Natural killer cell (primary cell): ENCODE results near the gene GRB2. TPM values are rescaled to one million over a fixed set of nuclear protein-coding genes. Genes with fewer than 3 reads are reported as not detected.
A peak's percentile ranks its signal among the peaks of the same experiment; 100 is the strongest.

Source experiments
- ATAC-seq, 3 donors: fragments of 150-1000 bp in 2 of 3; fragments of 200-7000 bp in 1 of 3; cut with Tn5 transposase; 1 replicate in 1 of 3; 2 replicates in 2 of 3; pipeline ENCODE4 v1.10.0; 2021; ENCODE audit warnings: mild to moderate bottlenecking in 2 of 3, moderate library complexity in 2 of 3
- DNase-seq, 2 donors: peaks; one replicate each; pipeline versions ENCODE4 v3.0.0 to v3.0.0-alpha.2; 2013 to 2021; ENCODE audit warnings: mixed read lengths in 1 of 2
- H3K27ac ChIP-seq: one replicate; pipeline ENCODE4 v1.5.1; 2013; ENCODE audit warnings: mild to moderate bottlenecking, low read length
- H3K27me3 ChIP-seq: one replicate; pipeline ENCODE4 v1.6.1; 2013; ENCODE audit warnings: low read length; ENCODE audit not compliant: control insufficient read depth, insufficient read depth
- H3K36me3 ChIP-seq: one replicate; pipeline ENCODE4 v1.6.1; 2013; ENCODE audit warnings: low read length; ENCODE audit not compliant: control insufficient read depth, insufficient read depth
- H3K4me1 ChIP-seq: one replicate; pipeline ENCODE4 v1.6.1; 2013; ENCODE audit warnings: low read length; ENCODE audit not compliant: control insufficient read depth, insufficient read depth
- H3K4me3 ChIP-seq: one replicate; pipeline ENCODE4 v1.5.1; 2013; ENCODE audit warnings: low read length
- H3K9me3 ChIP-seq: one replicate; pipeline ENCODE4 v1.6.1; 2013; ENCODE audit warnings: low read length; ENCODE audit not compliant: control insufficient read depth, insufficient read depth
- H3K27ac Mint-ChIP-seq, 2 donors: one replicate each; pipeline ENCODE4 v1.8.0; 2022; ENCODE audit warnings: mild to moderate bottlenecking in 2 of 2, mixed read lengths in 2 of 2, moderate library complexity in 1 of 2
- H3K27me3 Mint-ChIP-seq, 2 donors: one replicate each; pipeline ENCODE4 v1.8.0; 2022; ENCODE audit warnings: low read depth in 2 of 2, mixed read lengths in 2 of 2
- H3K36me3 Mint-ChIP-seq: one replicate; pipeline ENCODE4 v1.8.0; 2022; ENCODE audit warnings: mixed read lengths
- H3K4me1 Mint-ChIP-seq, 2 donors: one replicate each; pipeline ENCODE4 v1.8.0; 2022; ENCODE audit warnings: mixed read lengths in 2 of 2
- H3K4me3 Mint-ChIP-seq: one replicate; pipeline ENCODE4 v1.8.0; 2022; ENCODE audit warnings: mild to moderate bottlenecking, moderate library complexity, mixed read lengths
- H3K9me3 Mint-ChIP-seq, 2 donors: one replicate each; pipeline ENCODE4 v1.8.0; 2022; ENCODE audit warnings: mixed read lengths in 2 of 2
- WGBS: methylation state at CpG from one replicate; pipeline ENCODE4 v1.1.7; 2013; ENCODE audit warnings: missing lambda C conversion rate; ENCODE audit not compliant: insufficient coverage; 5-methylcytosine and 5-hydroxymethylcytosine counted together
- intact Hi-C: fragments of 100-400 bp; cut with micrococcal nuclease; formaldehyde crosslinking; loops from one replicate; pipeline ENCODE4 v1.14.2; 2022
- total RNA-seq, 4 donors: library from RNA; stranded (reverse); fragments of 120-200 nt in 1 of 4; gene quantifications; one replicate each; pipeline versions ENCODE4 v1.2.3 to v1.2.4, GENCODE V29; 2013 to 2022
- TF ChIP-seq, protein P1 (sequence below): fragments of 200-600 bp; IDR thresholded peaks from one replicate; pipeline ENCODE4 v1.8.0; 2022; ENCODE audit warnings: antibody characterized with exemption

Gene GRB2
- total RNA-seq, 3 donors from 2014 or later (not counting 1 experiment from before 2014, with no cell fraction given), result 115 to 142 (median 116) TPM

GRCh38 chr17:75361344-75361743 is 44.1 kb downstream of the GRB2 start:
- Mint-ChIP-seq H3K4me1 (peaks cover 78 to 81% of the 10 kb centered on the region in 2 donors), H3K27ac (peak overlapping the region; percentile 72 to 73), H3K9me3 (no peaks in the 10 kb centered on the region), H3K27me3 (no peaks in the 10 kb centered on the region), H3K4me3 (peak overlapping the region; percentile 11), H3K36me3 (no peaks in the 10 kb centered on the region)
- Histone ChIP-seq H3K4me3 (no peak overlapping the region), H3K9me3 (no peaks in the 10 kb centered on the region), H3K36me3 (no peaks in the 10 kb centered on the region), H3K4me1 (peaks cover 8% of the 10 kb centered on the region), H3K27ac (no peak overlapping the region), H3K27me3 (no peaks in the 10 kb centered on the region)
- intact Hi-C loops, result no loop called here
- ATAC-seq (no peak), DNase-seq (no peak)
- TF ChIP-seq, protein P1, sequence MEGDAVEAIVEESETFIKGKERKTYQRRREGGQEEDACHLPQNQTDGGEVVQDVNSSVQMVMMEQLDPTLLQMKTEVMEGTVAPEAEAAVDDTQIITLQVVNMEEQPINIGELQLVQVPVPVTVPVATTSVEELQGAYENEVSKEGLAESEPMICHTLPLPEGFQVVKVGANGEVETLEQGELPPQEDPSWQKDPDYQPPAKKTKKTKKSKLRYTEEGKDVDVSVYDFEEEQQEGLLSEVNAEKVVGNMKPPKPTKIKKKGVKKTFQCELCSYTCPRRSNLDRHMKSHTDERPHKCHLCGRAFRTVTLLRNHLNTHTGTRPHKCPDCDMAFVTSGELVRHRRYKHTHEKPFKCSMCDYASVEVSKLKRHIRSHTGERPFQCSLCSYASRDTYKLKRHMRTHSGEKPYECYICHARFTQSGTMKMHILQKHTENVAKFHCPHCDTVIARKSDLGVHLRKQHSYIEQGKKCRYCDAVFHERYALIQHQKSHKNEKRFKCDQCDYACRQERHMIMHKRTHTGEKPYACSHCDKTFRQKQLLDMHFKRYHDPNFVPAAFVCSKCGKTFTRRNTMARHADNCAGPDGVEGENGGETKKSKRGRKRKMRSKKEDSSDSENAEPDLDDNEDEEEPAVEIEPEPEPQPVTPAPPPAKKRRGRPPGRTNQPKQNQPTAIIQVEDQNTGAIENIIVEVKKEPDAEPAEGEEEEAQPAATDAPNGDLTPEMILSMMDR, result no peak
- WGBS, result no CpG with 5 or more reads among the region's 3 CpGs

GRCh38 chr17:75356260-75356937 is 49.1 kb downstream of the GRB2 start:
- peaks cover 3% of the 10 kb centered on the region for H3K36me3 ChIP-seq
- Mint-ChIP-seq H3K9me3 (no peaks in the 10 kb centered on the region), H3K36me3 (no peaks in the 10 kb centered on the region), H3K4me1 (peaks cover 48 to 59% of the 10 kb centered on the region in 2 donors), H3K4me3 (no peak overlapping the region), H3K27ac (peak overlapping the region in 1 of 2 donors; percentile 1), H3K27me3 (no peaks in the 10 kb centered on the region)
- peaks cover 12% of the 10 kb centered on the region for H3K4me1 ChIP-seq
- H3K4me3 ChIP-seq, result no peak overlapping the region
- intact Hi-C loops, result no loop called here
- no peak for DNase-seq
- H3K27me3 ChIP-seq, result no peaks in the 10 kb centered on the region
- 78% methylated on average over 9 of the region's 9 CpGs for WGBS
- ATAC-seq, result no peak
- TF ChIP-seq, protein P1, result no peak
- no peaks in the 10 kb centered on the region for H3K9me3 ChIP-seq
- no peak overlapping the region for H3K27ac ChIP-seq

DNA sequence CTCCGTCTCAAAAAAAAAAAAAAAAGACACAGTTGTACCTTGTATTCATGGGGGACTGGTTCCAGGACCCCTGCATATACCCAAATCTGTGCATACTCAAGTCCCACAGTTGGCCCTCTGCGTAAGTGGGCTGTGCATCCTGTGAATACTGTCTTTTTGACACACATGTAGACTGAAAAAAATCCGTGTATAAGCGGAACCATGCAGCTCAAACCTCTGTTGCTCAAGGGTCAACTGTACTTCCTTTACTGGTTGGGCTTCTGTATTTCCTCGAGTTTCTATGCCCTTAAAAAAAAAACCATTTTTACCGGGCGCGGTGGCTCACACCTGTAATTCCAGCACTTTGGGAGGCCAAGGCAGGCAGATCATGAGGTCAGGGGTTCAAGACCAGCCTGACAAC is 52.3 kb downstream of the GRB2 start:
- H3K27me3 ChIP-seq, result no peaks in the 10 kb centered on the region
- Mint-ChIP-seq H3K36me3 (no peaks in the 10 kb centered on the region), H3K27me3 (no peaks in the 10 kb centered on the region), H3K9me3 (no peaks in the 10 kb centered on the region), H3K4me3 (no peak overlapping the region), H3K27ac (no peak overlapping the region), H3K4me1 (peaks cover 55 to 62% of the 10 kb centered on the region in 2 donors)
- no peak overlapping the region for H3K4me3 ChIP-seq
- TF ChIP-seq, protein P1, result no peak
- H3K9me3 ChIP-seq, result no peaks in the 10 kb centered on the region
- H3K36me3 ChIP-seq, result peaks cover 3% of the 10 kb centered on the region
- H3K27ac ChIP-seq, result no peak overlapping the region
- peak in 1 of 3 donors; percentile 55 for ATAC-seq
- no peak for DNase-seq
- 79% methylated on average over 8 of the region's 8 CpGs for WGBS
- intact Hi-C loops, result no loop called here
- H3K4me1 ChIP-seq, result peaks cover 11% of the 10 kb centered on the region
